ENCODE data around the gene GSTO2. TPM values are rescaled to one million over a fixed set of nuclear protein-coding genes. Genes with fewer than 3 reads are reported as not detected.

Gene GSTO2
- total RNA-seq, 1 experiment from 2014 or later, result 1.1 TPM

GRCh38 chr10:104262055-104262454 lies 6.9 kb upstream of the GSTO2 start:
- Histone ChIP-seq H3K36me3 (ENCODE audit: control insufficient read depth, insufficient read depth, low read length) (peaks cover 5% of the 10 kb centered on the region; the same call in 1 of the 2 replicates), H3K4me3 (ENCODE audit: low read depth, low read length) (no peak overlapping the region), H3K27me3 (replicated peaks; ENCODE audit: control insufficient read depth, insufficient read depth, low read length) (no peaks in the 10 kb centered on the region), H3K4me1 (peaks cover 25% of the 10 kb centered on the region), H3K9me3 (no peaks in the 10 kb centered on the region)
- no TSS peak for BruUV-seq (replicated peaks)
- CTCF ChIA-PET, result no interaction called here
- Mint-ChIP-seq H3K27ac (ENCODE audit: unreplicated experiment) (no peak overlapping the region), H3K4me1 (ENCODE audit: low read depth, unreplicated experiment) (peaks cover 11% of the 10 kb centered on the region), H3K9me3 (ENCODE audit: unreplicated experiment) (no peaks in the 10 kb centered on the region), H3K36me3 (ENCODE audit: insufficient read depth, unreplicated experiment) (peaks cover 79% of the 10 kb centered on the region), H3K4me3 (ENCODE audit: unreplicated experiment) (no peak overlapping the region), H3K27me3 (ENCODE audit: insufficient read depth, unreplicated experiment) (no peaks in the 10 kb centered on the region)
- DNase-seq, result no peak
- intact Hi-C loops (cut with micrococcal nuclease; ENCODE audit: unreplicated experiment), result no loop called here
- POLR2A ChIA-PET, result interaction anchor here (0.8 kb wide), 1 partner anchor 9 kb away, joined by 3 read pairs; no protein-coding TSS in a partner anchor
- TF ChIP-seq, protein P1, sequence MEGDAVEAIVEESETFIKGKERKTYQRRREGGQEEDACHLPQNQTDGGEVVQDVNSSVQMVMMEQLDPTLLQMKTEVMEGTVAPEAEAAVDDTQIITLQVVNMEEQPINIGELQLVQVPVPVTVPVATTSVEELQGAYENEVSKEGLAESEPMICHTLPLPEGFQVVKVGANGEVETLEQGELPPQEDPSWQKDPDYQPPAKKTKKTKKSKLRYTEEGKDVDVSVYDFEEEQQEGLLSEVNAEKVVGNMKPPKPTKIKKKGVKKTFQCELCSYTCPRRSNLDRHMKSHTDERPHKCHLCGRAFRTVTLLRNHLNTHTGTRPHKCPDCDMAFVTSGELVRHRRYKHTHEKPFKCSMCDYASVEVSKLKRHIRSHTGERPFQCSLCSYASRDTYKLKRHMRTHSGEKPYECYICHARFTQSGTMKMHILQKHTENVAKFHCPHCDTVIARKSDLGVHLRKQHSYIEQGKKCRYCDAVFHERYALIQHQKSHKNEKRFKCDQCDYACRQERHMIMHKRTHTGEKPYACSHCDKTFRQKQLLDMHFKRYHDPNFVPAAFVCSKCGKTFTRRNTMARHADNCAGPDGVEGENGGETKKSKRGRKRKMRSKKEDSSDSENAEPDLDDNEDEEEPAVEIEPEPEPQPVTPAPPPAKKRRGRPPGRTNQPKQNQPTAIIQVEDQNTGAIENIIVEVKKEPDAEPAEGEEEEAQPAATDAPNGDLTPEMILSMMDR (IDR thresholded peaks at IDR 0.05; ENCODE audit: insufficient read depth in 1 of 2, low read depth in 1 of 2, low read length in 1 of 2, severe bottlenecking in 1 of 2, unreplicated experiment in 1 of 2), result no peak

DNA sequence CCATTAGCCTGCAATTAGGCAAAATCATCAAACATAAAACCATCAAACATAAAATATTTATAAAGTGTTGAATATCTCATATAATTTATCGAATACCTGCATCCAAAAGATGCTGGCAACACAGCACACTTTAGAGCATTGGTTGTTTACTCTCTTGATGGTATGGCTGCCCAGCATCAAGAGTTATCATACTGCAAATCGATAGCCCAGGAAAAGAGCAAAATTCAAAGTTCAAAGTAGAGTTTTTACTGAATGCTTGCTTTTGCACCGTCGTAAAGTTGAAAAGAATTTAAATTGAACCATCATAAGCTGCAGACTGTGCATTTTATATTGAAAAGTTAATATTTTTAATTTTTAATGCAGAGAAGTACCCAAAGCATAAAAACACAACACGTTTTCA lies 4.2 kb upstream of the GSTO2 start:
- DNase-seq, result no peak
- H3K27ac Mint-ChIP-seq (ENCODE audit: unreplicated experiment), result no peak overlapping the region
- no peaks in the 10 kb centered on the region for H3K9me3 ChIP-seq
- H3K27me3 ChIP-seq (replicated peaks; ENCODE audit: control insufficient read depth, insufficient read depth, low read length), result no peaks in the 10 kb centered on the region
- H3K36me3 ChIP-seq (ENCODE audit: control insufficient read depth, insufficient read depth, low read length), result peaks cover 5% of the 10 kb centered on the region; the same call in 1 of the 2 replicates
- no peaks in the 10 kb centered on the region for H3K27me3 Mint-ChIP-seq (ENCODE audit: insufficient read depth, unreplicated experiment)
- peaks cover 80% of the 10 kb centered on the region for H3K36me3 Mint-ChIP-seq (ENCODE audit: insufficient read depth, unreplicated experiment)
- intact Hi-C loops (cut with micrococcal nuclease; ENCODE audit: unreplicated experiment), result no loop called here
- no TSS peak for BruUV-seq (replicated peaks)
- no peak overlapping the region for H3K4me3 Mint-ChIP-seq (ENCODE audit: unreplicated experiment)
- ChIA-PET CTCF (no interaction called here), POLR2A (no interaction called here)
- H3K4me1 ChIP-seq, result peaks cover 31% of the 10 kb centered on the region
- no peak overlapping the region for H3K4me3 ChIP-seq (ENCODE audit: low read depth, low read length)
- peaks cover 18% of the 10 kb centered on the region for H3K4me1 Mint-ChIP-seq (ENCODE audit: low read depth, unreplicated experiment)
- H3K9me3 Mint-ChIP-seq (ENCODE audit: unreplicated experiment), result no peaks in the 10 kb centered on the region
- TF ChIP-seq, protein P1 (IDR thresholded peaks at IDR 0.05; ENCODE audit: insufficient read depth in 1 of 2, low read depth in 1 of 2, low read length in 1 of 2, severe bottlenecking in 1 of 2, unreplicated experiment in 1 of 2), result no peak

GRCh38 chr10:104267721-104268404 lies 1.1 kb upstream of the GSTO2 start:
- Histone ChIP-seq H3K9me3 (no peaks in the 10 kb centered on the region), H3K4me1 (peaks cover 30% of the 10 kb centered on the region), H3K27me3 (replicated peaks; ENCODE audit: control insufficient read depth, insufficient read depth, low read length) (no peaks in the 10 kb centered on the region), H3K4me3 (ENCODE audit: low read depth, low read length) (peak overlapping the region; percentile 86), H3K36me3 (ENCODE audit: control insufficient read depth, insufficient read depth, low read length) (peaks cover 1% of the 10 kb centered on the region; the same call in 1 of the 2 replicates)
- TF ChIP-seq, protein P1 (IDR thresholded peaks at IDR 0.05; ENCODE audit: insufficient read depth in 1 of 2, low read depth in 1 of 2, low read length in 1 of 2, severe bottlenecking in 1 of 2, unreplicated experiment in 1 of 2), result no peak
- Mint-ChIP-seq H3K27ac (ENCODE audit: unreplicated experiment) (peak overlapping the region; percentile 60), H3K9me3 (ENCODE audit: unreplicated experiment) (no peaks in the 10 kb centered on the region), H3K4me1 (ENCODE audit: low read depth, unreplicated experiment) (peaks cover 12% of the 10 kb centered on the region), H3K4me3 (ENCODE audit: unreplicated experiment) (peak overlapping the region; percentile 74), H3K36me3 (ENCODE audit: insufficient read depth, unreplicated experiment) (peaks cover 57% of the 10 kb centered on the region), H3K27me3 (ENCODE audit: insufficient read depth, unreplicated experiment) (no peaks in the 10 kb centered on the region)
- CTCF ChIA-PET, result interaction anchor here (0.6 kb wide), 1 partner anchor 147 kb away, joined by 7 read pairs; no protein-coding TSS in a partner anchor
- BruUV-seq (replicated peaks), result no TSS peak
- no peak for DNase-seq
- intact Hi-C loops (cut with micrococcal nuclease; ENCODE audit: unreplicated experiment), result no loop called here
- POLR2A ChIA-PET, result interaction anchor here (0.9 kb wide), 1 partner anchor 13 kb away, joined by 4 read pairs; the partner anchor contains the start of gene GSTO1
